Type B pancreatic cell (in vitro differentiated cells): ENCODE measurements around the gene CELSR1. TPM values are rescaled to one million over a fixed set of nuclear protein-coding genes. Genes with fewer than 3 reads are reported as not detected.

Source experiments
- DNase-seq: peaks from one replicate; pipeline ENCODE4 v3.0.0; 2021; ENCODE audit warnings: mixed read lengths; ENCODE audit not compliant: unreplicated experiment; ENCODE audit errors: extremely low spot score
- H3K27ac Mint-ChIP-seq: 2 replicates; pipeline ENCODE4 v1.8.0; 2021; ENCODE audit warnings: mild to moderate bottlenecking, mixed read lengths
- H3K27me3 Mint-ChIP-seq: 2 replicates; pipeline ENCODE4 v1.8.0; 2021; ENCODE audit warnings: mixed read lengths
- H3K36me3 Mint-ChIP-seq: 2 replicates; pipeline ENCODE4 v1.8.0; 2021; ENCODE audit warnings: mixed read lengths
- H3K4me1 Mint-ChIP-seq: one replicate; pipeline ENCODE4 v1.8.0; 2021; ENCODE audit warnings: mixed read lengths; ENCODE audit not compliant: unreplicated experiment
- H3K4me3 Mint-ChIP-seq: 2 replicates; pipeline ENCODE4 v1.8.0; 2021; ENCODE audit warnings: mild to moderate bottlenecking, mixed read lengths
- H3K9me3 Mint-ChIP-seq: 2 replicates; pipeline ENCODE4 v1.8.0; 2021; ENCODE audit warnings: mixed read lengths
- CTCF ChIP-seq: fragments of 200-600 bp; sonication (generic); conservative IDR thresholded peaks from 2 replicates; pipeline ENCODE4 v1.5.0; 2021; ENCODE audit warnings: antibody characterized with exemption, mild to moderate bottlenecking
- total RNA-seq: library from RNA; stranded (reverse); gene quantifications from 2 replicates; pipeline ENCODE4 v1.2.1, GENCODE V29; 2021; ENCODE audit warnings: low replicate concordance

CELSR1 gene
- total RNA-seq, 1 donor from 2014 or later: 27.8 TPM

- H3K27ac Mint-ChIP-seq: peak overlapping the region; percentile 70
- H3K9me3 Mint-ChIP-seq: peaks cover 5% of the 10 kb centered on the region
- no peak for TF ChIP-seq CTCF
- peak overlapping the region; percentile 61 for H3K4me3 Mint-ChIP-seq
- no peak for DNase-seq
- H3K4me1 Mint-ChIP-seq: peaks cover 35% of the 10 kb centered on the region
- peaks cover 4% of the 10 kb centered on the region for H3K27me3 Mint-ChIP-seq
- peaks cover 13% of the 10 kb centered on the region for H3K36me3 Mint-ChIP-seq
Observed at GRCh38 chr22:46379066-46379930, 158.1 kb downstream of the CELSR1 start.

- Mint-ChIP-seq H3K4me1 (peaks cover 35% of the 10 kb centered on the region), H3K27ac (peak overlapping the region; percentile 84), H3K4me3 (peak overlapping the region; percentile 61), H3K27me3 (peaks cover 4% of the 10 kb centered on the region), H3K9me3 (peaks cover 5% of the 10 kb centered on the region), H3K36me3 (peaks cover 13% of the 10 kb centered on the region)
- no peak for DNase-seq
- no peak for TF ChIP-seq CTCF
Observed at GRCh38 chr22:46378426-46379065, 158.9 kb downstream of the CELSR1 start.

- peaks cover 4% of the 10 kb centered on the region for H3K27me3 Mint-ChIP-seq
- H3K27ac Mint-ChIP-seq: peak overlapping the region; percentile 85
- DNase-seq: no peak
Observed at GRCh38 chr22:46377525-46378425, 159.6 kb downstream of the CELSR1 start.

GRCh38 chr22:46376908-46377524, 160.4 kb downstream of the CELSR1 start:
- no peak for TF ChIP-seq CTCF
- peak overlapping the region; percentile 85 for H3K27ac Mint-ChIP-seq
- peaks cover 35% of the 10 kb centered on the region for H3K4me1 Mint-ChIP-seq
- H3K4me3 Mint-ChIP-seq: peak overlapping the region; percentile 14
- H3K27me3 Mint-ChIP-seq: peaks cover 4% of the 10 kb centered on the region
- peaks cover 6% of the 10 kb centered on the region for H3K36me3 Mint-ChIP-seq
- H3K9me3 Mint-ChIP-seq: peaks cover 5% of the 10 kb centered on the region
- DNase-seq: no peak

More at GRCh38 chr22:46377525-46378425, 159.6 kb downstream of the CELSR1 start:
- no peak for TF ChIP-seq CTCF
- peaks cover 10% of the 10 kb centered on the region for H3K36me3 Mint-ChIP-seq
- peak overlapping the region; percentile 49 for H3K4me3 Mint-ChIP-seq
- peaks cover 5% of the 10 kb centered on the region for H3K9me3 Mint-ChIP-seq
- peaks cover 35% of the 10 kb centered on the region for H3K4me1 Mint-ChIP-seq

- TF ChIP-seq CTCF: no peak
- Mint-ChIP-seq H3K27ac (peak overlapping the region; percentile 0), H3K9me3 (peaks cover 5% of the 10 kb centered on the region), H3K4me3 (no peak overlapping the region), H3K36me3 (peaks cover 6% of the 10 kb centered on the region), H3K4me1 (peaks cover 33% of the 10 kb centered on the region), H3K27me3 (peaks cover 4% of the 10 kb centered on the region)
- no peak for DNase-seq
Observed at GRCh38 chr22:46376111-46376510, 161.3 kb downstream of the CELSR1 start.
